WI38 (cell line): ENCODE data around the gene PCSK9.

Source experiments
- H3K4me3 ChIP-seq: 2 replicates; pipeline ENCODE4 v1.5.1; 2011; ENCODE audit warnings: low read depth, mild to moderate bottlenecking, control low read depth, low read length
- TF ChIP-seq, protein P1 (sequence below): IDR thresholded peaks from 2 replicates; pipeline ENCODE4 v1.5.1; 2012; ENCODE audit warnings: low read depth, mild to moderate bottlenecking, control low read depth, low read length

PCSK9 gene

DNA sequence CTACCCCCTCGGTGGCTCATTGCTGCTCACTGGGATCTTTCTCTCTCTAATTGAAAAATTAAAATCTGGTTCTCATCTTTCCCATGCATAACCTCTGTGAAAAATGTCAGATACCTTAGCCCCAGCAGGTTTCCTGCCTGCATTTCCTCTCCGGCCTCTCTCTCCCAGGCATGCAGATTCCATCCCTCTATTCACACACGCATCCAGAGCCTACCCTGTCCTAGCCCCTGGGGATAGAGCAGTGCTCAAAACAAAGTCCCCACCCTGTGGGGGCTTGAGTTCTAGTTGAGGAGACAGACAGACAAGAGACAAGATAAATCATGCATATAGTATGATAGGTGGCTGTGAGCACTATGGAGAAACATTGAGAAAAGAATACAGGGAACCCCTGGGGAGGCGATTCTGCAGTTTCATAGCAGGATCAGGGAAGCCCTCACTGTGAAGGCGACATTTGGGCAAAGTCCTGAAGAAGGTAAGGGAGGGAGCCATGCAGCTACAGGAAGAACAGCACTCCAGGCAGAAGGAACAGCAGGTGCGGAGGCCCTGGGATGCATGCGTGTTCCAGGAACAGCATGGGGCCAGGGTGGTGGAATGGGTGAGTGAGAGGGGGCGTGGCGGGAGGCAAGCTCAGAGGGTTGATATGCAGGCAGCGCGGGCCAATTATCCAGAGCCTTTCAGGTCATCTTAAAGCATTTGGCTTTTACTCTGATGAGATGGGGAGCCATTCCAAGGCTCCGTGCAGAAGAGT is 44.2 kb upstream of the PCSK9 start:
- H3K4me3 ChIP-seq = no peak overlapping the region
- TF ChIP-seq, protein P1, sequence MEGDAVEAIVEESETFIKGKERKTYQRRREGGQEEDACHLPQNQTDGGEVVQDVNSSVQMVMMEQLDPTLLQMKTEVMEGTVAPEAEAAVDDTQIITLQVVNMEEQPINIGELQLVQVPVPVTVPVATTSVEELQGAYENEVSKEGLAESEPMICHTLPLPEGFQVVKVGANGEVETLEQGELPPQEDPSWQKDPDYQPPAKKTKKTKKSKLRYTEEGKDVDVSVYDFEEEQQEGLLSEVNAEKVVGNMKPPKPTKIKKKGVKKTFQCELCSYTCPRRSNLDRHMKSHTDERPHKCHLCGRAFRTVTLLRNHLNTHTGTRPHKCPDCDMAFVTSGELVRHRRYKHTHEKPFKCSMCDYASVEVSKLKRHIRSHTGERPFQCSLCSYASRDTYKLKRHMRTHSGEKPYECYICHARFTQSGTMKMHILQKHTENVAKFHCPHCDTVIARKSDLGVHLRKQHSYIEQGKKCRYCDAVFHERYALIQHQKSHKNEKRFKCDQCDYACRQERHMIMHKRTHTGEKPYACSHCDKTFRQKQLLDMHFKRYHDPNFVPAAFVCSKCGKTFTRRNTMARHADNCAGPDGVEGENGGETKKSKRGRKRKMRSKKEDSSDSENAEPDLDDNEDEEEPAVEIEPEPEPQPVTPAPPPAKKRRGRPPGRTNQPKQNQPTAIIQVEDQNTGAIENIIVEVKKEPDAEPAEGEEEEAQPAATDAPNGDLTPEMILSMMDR = no peak

- H3K4me3 ChIP-seq = no peak overlapping the region
- TF ChIP-seq, protein P1 = no peak
Observed at GRCh38 chr1:54995835-54996234, 43.5 kb upstream of the PCSK9 start.

GRCh38 chr1:54996359-54996868 is 42.9 kb upstream of the PCSK9 start:
- H3K4me3 ChIP-seq = no peak overlapping the region

GRCh38 chr1:54996869-54997710 is 42.3 kb upstream of the PCSK9 start:
- TF ChIP-seq, protein P1 = no peak
- H3K4me3 ChIP-seq = peak overlapping the region; percentile 8; the same call in 1 of the 2 replicates

More at GRCh38 chr1:54996359-54996868, 42.9 kb upstream of the PCSK9 start:
- TF ChIP-seq, protein P1 = peak; percentile 64

- TF ChIP-seq, protein P1 = no peak
- H3K4me3 ChIP-seq = no peak overlapping the region
Observed at GRCh38 chr1:54997711-54997986, 41.7 kb upstream of the PCSK9 start.

GRCh38 chr1:54998100-54998499 is 41.2 kb upstream of the PCSK9 start:
- TF ChIP-seq, protein P1 = no peak
- no peak overlapping the region for H3K4me3 ChIP-seq

- no peak within 1 kb of the TSS for H3K4me3 ChIP-seq
- TF ChIP-seq, protein P1 = no peak
Observed at GRCh38 chr1:54998677-54999076, 40.7 kb upstream of the PCSK9 start, which contains the start of gene BSND. Gene BSND (plus strand): TSS chr1:54998933. CDS start chr1:54999187, 254 bp downstream.
